GM15510 (cell line): ENCODE results near the gene CTSZ.

Experiments used
- POLR2A ChIP-seq: IDR thresholded peaks from 3 replicates; pipeline ENCODE4 v1.6.1; 2011; ENCODE audit warnings: borderline replicate concordance; ENCODE audit not compliant: insufficient read length; ENCODE audit errors: extremely low read depth

CTSZ gene

GRCh38 chr20:59006864-59007664 is at the start of gene CTSZ:
Gene CTSZ, minus strand, starts transcription at chr20:59007254. Its CDS starts 126 bp downstream, at chr20:59007128.
- TF ChIP-seq POLR2A: peak; percentile 82

- no peak for TF ChIP-seq POLR2A
Measured at GRCh38 chr20:59055302-59055701, 48.2 kb upstream of the CTSZ start.

GRCh38 chr20:59051666-59052185 is 44.7 kb upstream of the CTSZ start:
- TF ChIP-seq POLR2A: no peak

- no peak for TF ChIP-seq POLR2A
Measured at GRCh38 chr20:59050437-59050836, 43.4 kb upstream of the CTSZ start.

- no peak for TF ChIP-seq POLR2A
Measured at GRCh38 chr20:59048681-59049030, 41.6 kb upstream of the CTSZ start.

GRCh38 chr20:59047938-59048680 is 41.1 kb upstream of the CTSZ start:
- TF ChIP-seq POLR2A: no peak

- TF ChIP-seq POLR2A: no peak
Measured at GRCh38 chr20:59046862-59047261, 39.8 kb upstream of the CTSZ start.

- TF ChIP-seq POLR2A: no peak
Measured at GRCh38 chr20:59044796-59045195, 37.7 kb upstream of the CTSZ start.

GRCh38 chr20:59044295-59044694 is 37.2 kb upstream of the CTSZ start:
- TF ChIP-seq POLR2A: no peak

- no peak for TF ChIP-seq POLR2A
Measured at GRCh38 chr20:59043698-59044097, 36.6 kb upstream of the CTSZ start.

- TF ChIP-seq POLR2A: peak; percentile 91
Measured at GRCh38 chr20:59042796-59043631, 36.0 kb upstream of the CTSZ start.

- no peak for TF ChIP-seq POLR2A
Measured at GRCh38 chr20:59042151-59042795, 35.2 kb upstream of the CTSZ start, which contains the start of gene PRELID3B. Gene PRELID3B, minus strand, starts transcription at chr20:59042786. Its CDS starts 56 bp downstream, at chr20:59042730.

- TF ChIP-seq POLR2A: no peak
Measured at GRCh38 chr20:59040667-59041066, 33.6 kb upstream of the CTSZ start.

- TF ChIP-seq POLR2A: no peak
Measured at GRCh38 chr20:59039233-59039632, 32.2 kb upstream of the CTSZ start.
